GM20000 (cell line): ENCODE data around the gene ASAH2.

Source experiments
- DNase-seq: peaks from one replicate; pipeline ENCODE4 v3.0.0; 2012; ENCODE audit warnings: low spot score
- CTCF ChIP-seq: IDR thresholded peaks from 2 replicates; pipeline ENCODE4 v1.5.1; 2012; ENCODE audit warnings: mild to moderate bottlenecking, control low read depth; ENCODE audit errors: extremely low read depth, missing control alignments

Gene ASAH2

GRCh38 chr10:50219200-50219599 is 32.1 kb downstream of the ASAH2 start:
- no peak for TF ChIP-seq CTCF

GRCh38 chr10:50216894-50217293 is 34.4 kb downstream of the ASAH2 start:
- no peak for DNase-seq
- TF ChIP-seq CTCF: no peak

More at GRCh38 chr10:50219200-50219599, 32.1 kb downstream of the ASAH2 start:
- DNase-seq: no peak

GRCh38 chr10:50216418-50216817 is 34.9 kb downstream of the ASAH2 start:
- TF ChIP-seq CTCF: no peak
- no peak for DNase-seq

- DNase-seq: no peak
- TF ChIP-seq CTCF: no peak
Observed at GRCh38 chr10:50211670-50212069, 39.6 kb downstream of the ASAH2 start.

GRCh38 chr10:50210876-50211275 is 40.4 kb downstream of the ASAH2 start:
- DNase-seq: no peak
- TF ChIP-seq CTCF: no peak
